K562 (cell line): ENCODE results near the gene SHB. TPM values are rescaled to one million over a fixed set of nuclear protein-coding genes. Genes with fewer than 3 reads are reported as not detected.
A peak's percentile ranks its signal among the peaks of the same experiment; 100 is the strongest.

Source experiments
- FOS ChIP-seq: IDR thresholded peaks from 3 replicates; pipeline ENCODE4 v1.6.1; 2011; ENCODE audit not compliant: insufficient read length; ENCODE audit errors: extremely low read depth
- GTF2F1 ChIP-seq: IDR thresholded peaks from 2 replicates; pipeline ENCODE4 v1.6.1; 2011; ENCODE audit warnings: low read depth, low read length, improper control_type of control experiment
- HCFC1 ChIP-seq: IDR thresholded peaks from 2 replicates; pipeline ENCODE4 v1.6.1; 2012; ENCODE audit warnings: low read depth, low read length, improper control_type of control experiment
- RCOR1 ChIP-seq, 2 experiments: IDR thresholded peaks; 2 replicates each; pipeline ENCODE4 v1.6.1; 2012; ENCODE audit warnings: low read depth in 2 of 2, low read length in 2 of 2, borderline replicate concordance in 1 of 2, improper control_type of control experiment in 1 of 2
- ZNF584 ChIP-seq: fragments of 200-800 bp; sonication (Bioruptor generic); IDR thresholded peaks from 2 replicates; pipeline ENCODE4 v1.6.1; 2016; ENCODE audit warnings: low read depth, mild to moderate bottlenecking, missing genetic modification characterization, missing compliant biosample characterization
- polyA plus RNA-seq, 8 experiments: library from polyadenylated mRNA; depleted of rRNA in 4 of 8; stranded (reverse) in 5 of 8; unstranded in 3 of 8; fragments of >200 nt; fragmentation: Nextera tagmentation in 2 of 8; fragmentation: Illumina TruSeq in 1 of 8; extraction: Ambion mirVana in 2 of 8; extraction: Trizol in 1 of 8; gene quantifications; 2 replicates each; pipeline versions ENCODE4 v1.2.1 to v1.2.3, GENCODE V29; 2011 to 2014; ENCODE audit warnings: inconsistent platforms in 1 of 8, missing spikeins in 1 of 8
- total RNA-seq, 7 experiments: library from RNA; depleted of rRNA in 6 of 7; stranded (reverse); fragments of >200 nt in 6 of 7; fragmentation: Illumina TruSeq in 2 of 7; extraction: Trizol in 2 of 7; gene quantifications; 2 replicates each; pipeline versions ENCODE4 v1.2.1 to v1.2.3, GENCODE V29; 2011 to 2021; ENCODE audit warnings: low replicate concordance in 1 of 7
- TF ChIP-seq, protein P1 (sequence below): fragments of 250-450 bp; sonication (Bioruptor Pico); IDR thresholded peaks from 2 replicates; pipeline ENCODE4 v1.8.0; 2021; ENCODE audit warnings: mild to moderate bottlenecking, moderate library complexity
- TF ChIP-seq, protein P2 (sequence below): fragments of 250-450 bp; sonication (Bioruptor Pico); IDR thresholded peaks from 2 replicates; pipeline ENCODE4 v1.9.0; 2021; ENCODE audit warnings: mild to moderate bottlenecking, inconsistent platforms
- TF ChIP-seq, protein P3 (sequence below), 2 experiments: fragments of 450-650 bp; conservative IDR thresholded peaks; 2 replicates each; pipeline ENCODE4 v1.6.1; 2017; ENCODE audit warnings: mild to moderate bottlenecking in 2 of 2, moderate library complexity in 2 of 2
- TF ChIP-seq, protein P4 (sequence below): fragments of 200-800 bp; sonication (Bioruptor generic); IDR thresholded peaks from 2 replicates; pipeline ENCODE4 v1.6.1; 2017; ENCODE audit warnings: missing genetic modification characterization, missing compliant biosample characterization
- TF ChIP-seq, protein P5 (sequence below): IDR thresholded peaks from 2 replicates; pipeline ENCODE4 v1.6.1; 2011; ENCODE audit warnings: borderline replicate concordance, low read depth, mild to moderate bottlenecking, moderate library complexity, low read length; ENCODE audit not compliant: insufficient read depth, poor library complexity, severe bottlenecking
- TF ChIP-seq, protein P6 (sequence below): fragments of 200-800 bp; sonication (Bioruptor generic); IDR thresholded peaks from 2 replicates; pipeline ENCODE4 v1.6.1; 2017; ENCODE audit warnings: missing genetic modification characterization, missing compliant biosample characterization
- TF ChIP-seq, protein P7 (sequence below): IDR thresholded peaks from 2 replicates; pipeline ENCODE4 v1.6.1; 2012; ENCODE audit warnings: low read depth, low read length, improper control_type of control experiment, borderline replicate concordance

SHB gene
- total and polyA plus RNA-seq, 9 of the 15 experiments (the other 6 are each of a cell fraction or from before 2014, with no cell fraction given), result 0.78 to 16.0 (median 5.3) TPM

DNA sequence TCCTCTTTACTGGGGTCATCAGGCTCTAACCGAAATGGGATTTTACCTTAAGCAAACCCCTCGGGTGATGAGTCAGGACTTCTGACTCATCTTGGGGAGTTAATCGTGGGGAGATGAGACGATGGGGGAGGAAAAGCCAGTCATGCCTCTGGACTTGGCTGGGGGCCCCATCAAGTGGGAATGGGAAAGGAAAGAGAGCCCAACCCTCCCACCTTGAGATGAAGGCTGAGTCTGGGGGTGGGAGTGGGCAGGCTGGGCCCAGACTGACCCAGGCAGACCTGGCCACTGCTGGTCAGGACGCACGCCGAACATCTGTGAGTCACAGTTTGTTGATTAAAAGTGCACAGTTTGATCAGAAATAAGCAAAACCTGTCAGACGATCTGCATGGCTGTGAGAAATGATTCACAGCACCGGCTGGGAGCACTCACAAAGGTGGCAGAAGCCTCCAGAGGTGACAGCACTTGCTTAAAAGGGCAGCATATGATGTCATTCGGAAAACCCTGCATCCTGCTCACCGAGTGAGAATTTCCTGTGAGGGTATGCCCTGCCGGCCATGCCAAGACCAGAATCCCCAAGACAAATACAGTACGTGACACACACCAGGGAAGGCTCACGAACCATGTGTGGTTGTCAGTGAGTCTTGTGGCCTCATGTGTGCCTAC lies 115.1 kb downstream of the SHB start (continued):
- TF ChIP-seq, protein P1, sequence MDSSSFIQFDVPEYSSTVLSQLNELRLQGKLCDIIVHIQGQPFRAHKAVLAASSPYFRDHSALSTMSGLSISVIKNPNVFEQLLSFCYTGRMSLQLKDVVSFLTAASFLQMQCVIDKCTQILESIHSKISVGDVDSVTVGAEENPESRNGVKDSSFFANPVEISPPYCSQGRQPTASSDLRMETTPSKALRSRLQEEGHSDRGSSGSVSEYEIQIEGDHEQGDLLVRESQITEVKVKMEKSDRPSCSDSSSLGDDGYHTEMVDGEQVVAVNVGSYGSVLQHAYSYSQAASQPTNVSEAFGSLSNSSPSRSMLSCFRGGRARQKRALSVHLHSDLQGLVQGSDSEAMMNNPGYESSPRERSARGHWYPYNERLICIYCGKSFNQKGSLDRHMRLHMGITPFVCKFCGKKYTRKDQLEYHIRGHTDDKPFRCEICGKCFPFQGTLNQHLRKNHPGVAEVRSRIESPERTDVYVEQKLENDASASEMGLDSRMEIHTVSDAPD (CRISPR knock-in tag), result no peak
- TF ChIP-seq, protein P2, sequence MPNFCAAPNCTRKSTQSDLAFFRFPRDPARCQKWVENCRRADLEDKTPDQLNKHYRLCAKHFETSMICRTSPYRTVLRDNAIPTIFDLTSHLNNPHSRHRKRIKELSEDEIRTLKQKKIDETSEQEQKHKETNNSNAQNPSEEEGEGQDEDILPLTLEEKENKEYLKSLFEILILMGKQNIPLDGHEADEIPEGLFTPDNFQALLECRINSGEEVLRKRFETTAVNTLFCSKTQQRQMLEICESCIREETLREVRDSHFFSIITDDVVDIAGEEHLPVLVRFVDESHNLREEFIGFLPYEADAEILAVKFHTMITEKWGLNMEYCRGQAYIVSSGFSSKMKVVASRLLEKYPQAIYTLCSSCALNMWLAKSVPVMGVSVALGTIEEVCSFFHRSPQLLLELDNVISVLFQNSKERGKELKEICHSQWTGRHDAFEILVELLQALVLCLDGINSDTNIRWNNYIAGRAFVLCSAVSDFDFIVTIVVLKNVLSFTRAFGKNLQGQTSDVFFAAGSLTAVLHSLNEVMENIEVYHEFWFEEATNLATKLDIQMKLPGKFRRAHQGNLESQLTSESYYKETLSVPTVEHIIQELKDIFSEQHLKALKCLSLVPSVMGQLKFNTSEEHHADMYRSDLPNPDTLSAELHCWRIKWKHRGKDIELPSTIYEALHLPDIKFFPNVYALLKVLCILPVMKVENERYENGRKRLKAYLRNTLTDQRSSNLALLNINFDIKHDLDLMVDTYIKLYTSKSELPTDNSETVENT, result no peak
- TF ChIP-seq GTF2F1, result no peak
- TF ChIP-seq, protein P3, sequence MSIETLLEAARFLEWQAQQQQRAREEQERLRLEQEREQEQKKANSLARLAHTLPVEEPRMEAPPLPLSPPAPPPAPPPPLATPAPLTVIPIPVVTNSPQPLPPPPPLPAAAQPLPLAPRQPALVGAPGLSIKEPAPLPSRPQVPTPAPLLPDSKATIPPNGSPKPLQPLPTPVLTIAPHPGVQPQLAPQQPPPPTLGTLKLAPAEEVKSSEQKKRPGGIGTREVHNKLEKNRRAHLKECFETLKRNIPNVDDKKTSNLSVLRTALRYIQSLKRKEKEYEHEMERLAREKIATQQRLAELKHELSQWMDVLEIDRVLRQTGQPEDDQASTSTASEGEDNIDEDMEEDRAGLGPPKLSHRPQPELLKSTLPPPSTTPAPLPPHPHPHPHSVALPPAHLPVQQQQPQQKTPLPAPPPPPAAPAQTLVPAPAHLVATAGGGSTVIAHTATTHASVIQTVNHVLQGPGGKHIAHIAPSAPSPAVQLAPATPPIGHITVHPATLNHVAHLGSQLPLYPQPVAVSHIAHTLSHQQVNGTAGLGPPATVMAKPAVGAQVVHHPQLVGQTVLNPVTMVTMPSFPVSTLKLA (conservative IDR thresholded peaks at IDR 0.05), result peak in 1 of 2 experiments; percentile 62; a peak in 2 of 4 replicates
- no peak for TF ChIP-seq HCFC1
- peak; percentile 74 for TF ChIP-seq FOS
- no peak for TF ChIP-seq ZNF584 (CRISPR knock-in tag)
- TF ChIP-seq, protein P4, sequence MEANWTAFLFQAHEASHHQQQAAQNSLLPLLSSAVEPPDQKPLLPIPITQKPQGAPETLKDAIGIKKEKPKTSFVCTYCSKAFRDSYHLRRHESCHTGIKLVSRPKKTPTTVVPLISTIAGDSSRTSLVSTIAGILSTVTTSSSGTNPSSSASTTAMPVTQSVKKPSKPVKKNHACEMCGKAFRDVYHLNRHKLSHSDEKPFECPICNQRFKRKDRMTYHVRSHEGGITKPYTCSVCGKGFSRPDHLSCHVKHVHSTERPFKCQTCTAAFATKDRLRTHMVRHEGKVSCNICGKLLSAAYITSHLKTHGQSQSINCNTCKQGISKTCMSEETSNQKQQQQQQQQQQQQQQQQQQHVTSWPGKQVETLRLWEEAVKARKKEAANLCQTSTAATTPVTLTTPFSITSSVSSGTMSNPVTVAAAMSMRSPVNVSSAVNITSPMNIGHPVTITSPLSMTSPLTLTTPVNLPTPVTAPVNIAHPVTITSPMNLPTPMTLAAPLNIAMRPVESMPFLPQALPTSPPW (CRISPR knock-in tag), result peak; percentile 70
- TF ChIP-seq, protein P5, sequence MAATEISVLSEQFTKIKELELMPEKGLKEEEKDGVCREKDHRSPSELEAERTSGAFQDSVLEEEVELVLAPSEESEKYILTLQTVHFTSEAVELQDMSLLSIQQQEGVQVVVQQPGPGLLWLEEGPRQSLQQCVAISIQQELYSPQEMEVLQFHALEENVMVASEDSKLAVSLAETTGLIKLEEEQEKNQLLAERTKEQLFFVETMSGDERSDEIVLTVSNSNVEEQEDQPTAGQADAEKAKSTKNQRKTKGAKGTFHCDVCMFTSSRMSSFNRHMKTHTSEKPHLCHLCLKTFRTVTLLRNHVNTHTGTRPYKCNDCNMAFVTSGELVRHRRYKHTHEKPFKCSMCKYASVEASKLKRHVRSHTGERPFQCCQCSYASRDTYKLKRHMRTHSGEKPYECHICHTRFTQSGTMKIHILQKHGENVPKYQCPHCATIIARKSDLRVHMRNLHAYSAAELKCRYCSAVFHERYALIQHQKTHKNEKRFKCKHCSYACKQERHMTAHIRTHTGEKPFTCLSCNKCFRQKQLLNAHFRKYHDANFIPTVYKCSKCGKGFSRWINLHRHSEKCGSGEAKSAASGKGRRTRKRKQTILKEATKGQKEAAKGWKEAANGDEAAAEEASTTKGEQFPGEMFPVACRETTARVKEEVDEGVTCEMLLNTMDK, result no peak
- TF ChIP-seq RCOR1 (IDR thresholded peaks at IDR 0.05; ENCODE audit: borderline replicate concordance in 1 of 2, low read depth in 2 of 2, low read length in 2 of 2), result peak in 1 of 2 experiments; percentile 73; a peak in 1 of 4 replicates
- TF ChIP-seq, protein P6, sequence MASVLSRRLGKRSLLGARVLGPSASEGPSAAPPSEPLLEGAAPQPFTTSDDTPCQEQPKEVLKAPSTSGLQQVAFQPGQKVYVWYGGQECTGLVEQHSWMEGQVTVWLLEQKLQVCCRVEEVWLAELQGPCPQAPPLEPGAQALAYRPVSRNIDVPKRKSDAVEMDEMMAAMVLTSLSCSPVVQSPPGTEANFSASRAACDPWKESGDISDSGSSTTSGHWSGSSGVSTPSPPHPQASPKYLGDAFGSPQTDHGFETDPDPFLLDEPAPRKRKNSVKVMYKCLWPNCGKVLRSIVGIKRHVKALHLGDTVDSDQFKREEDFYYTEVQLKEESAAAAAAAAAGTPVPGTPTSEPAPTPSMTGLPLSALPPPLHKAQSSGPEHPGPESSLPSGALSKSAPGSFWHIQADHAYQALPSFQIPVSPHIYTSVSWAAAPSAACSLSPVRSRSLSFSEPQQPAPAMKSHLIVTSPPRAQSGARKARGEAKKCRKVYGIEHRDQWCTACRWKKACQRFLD (CRISPR knock-in tag), result peak; percentile 61; the same call in 1 of the 2 replicates
- TF ChIP-seq, protein P7, sequence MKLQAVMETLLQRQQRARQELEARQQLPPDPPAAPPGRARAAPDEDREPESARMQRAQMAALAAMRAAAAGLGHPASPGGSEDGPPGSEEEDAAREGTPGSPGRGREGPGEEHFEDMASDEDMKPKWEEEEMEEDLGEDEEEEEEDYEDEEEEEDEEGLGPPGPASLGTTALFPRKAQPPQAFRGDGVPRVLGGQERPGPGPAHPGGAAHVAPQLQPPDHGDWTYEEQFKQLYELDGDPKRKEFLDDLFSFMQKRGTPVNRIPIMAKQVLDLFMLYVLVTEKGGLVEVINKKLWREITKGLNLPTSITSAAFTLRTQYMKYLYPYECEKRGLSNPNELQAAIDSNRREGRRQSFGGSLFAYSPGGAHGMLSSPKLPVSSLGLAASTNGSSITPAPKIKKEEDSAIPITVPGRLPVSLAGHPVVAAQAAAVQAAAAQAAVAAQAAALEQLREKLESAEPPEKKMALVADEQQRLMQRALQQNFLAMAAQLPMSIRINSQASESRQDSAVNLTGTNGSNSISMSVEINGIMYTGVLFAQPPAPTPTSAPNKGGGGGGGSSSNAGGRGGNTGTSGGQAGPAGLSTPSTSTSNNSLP, result peak; percentile 52; the same call in 1 of the 2 replicates
